GM18873 (cell line): ENCODE results near the gene RYR3.

Source experiments
- ATAC-seq: cut with Tn5 transposase; IDR thresholded peaks from one replicate; pipeline ENCODE4 v1.9.1; 2021; ENCODE audit warnings: mild to moderate bottlenecking, moderate library complexity, moderate number of reproducible peaks; ENCODE audit not compliant: unreplicated experiment, low FRiP score

RYR3 gene

DNA sequence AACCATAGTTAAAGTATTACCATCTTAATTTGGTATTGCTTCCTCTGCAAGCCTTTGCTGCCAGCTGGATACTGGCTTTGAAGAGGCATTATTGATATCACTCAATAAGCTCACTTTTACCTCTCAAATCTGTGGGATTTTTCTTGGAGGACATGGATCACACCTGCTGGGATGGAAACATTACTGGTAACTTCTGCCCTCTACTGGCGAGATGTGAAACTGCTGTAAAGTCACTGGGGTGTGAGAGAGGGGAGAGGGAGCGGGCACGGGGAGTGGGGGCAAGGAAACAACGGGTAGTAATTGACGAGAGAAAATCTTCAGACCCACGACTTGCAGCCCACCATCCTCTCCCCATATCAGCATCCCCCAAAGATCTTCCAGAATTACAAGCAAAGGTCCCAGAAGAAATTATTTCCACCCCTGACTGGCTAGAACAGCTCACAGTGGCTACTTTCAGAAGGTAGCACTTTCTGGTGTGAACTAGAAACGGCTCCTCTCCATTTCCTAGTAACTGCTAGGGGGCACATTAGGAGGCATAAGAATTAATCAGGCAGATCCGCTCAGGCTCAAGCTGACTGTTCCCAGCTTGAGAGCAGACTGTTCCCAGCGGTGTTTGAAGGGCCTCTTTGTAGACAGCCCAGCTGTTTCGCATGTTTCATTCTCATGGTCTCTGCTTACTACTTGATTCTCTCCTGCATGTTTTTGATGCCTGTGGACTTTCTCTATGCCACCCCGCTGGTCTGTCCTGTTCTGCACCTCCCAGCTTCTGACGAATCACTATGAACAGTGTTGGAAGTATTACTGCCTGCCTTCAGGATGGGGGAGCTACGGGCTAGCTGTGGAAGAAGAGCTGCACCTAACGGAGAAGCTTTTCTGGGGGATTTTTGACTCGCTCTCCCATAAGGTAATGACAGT lies 427.2 kb downstream of the RYR3 start:
- no peak for ATAC-seq

DNA sequence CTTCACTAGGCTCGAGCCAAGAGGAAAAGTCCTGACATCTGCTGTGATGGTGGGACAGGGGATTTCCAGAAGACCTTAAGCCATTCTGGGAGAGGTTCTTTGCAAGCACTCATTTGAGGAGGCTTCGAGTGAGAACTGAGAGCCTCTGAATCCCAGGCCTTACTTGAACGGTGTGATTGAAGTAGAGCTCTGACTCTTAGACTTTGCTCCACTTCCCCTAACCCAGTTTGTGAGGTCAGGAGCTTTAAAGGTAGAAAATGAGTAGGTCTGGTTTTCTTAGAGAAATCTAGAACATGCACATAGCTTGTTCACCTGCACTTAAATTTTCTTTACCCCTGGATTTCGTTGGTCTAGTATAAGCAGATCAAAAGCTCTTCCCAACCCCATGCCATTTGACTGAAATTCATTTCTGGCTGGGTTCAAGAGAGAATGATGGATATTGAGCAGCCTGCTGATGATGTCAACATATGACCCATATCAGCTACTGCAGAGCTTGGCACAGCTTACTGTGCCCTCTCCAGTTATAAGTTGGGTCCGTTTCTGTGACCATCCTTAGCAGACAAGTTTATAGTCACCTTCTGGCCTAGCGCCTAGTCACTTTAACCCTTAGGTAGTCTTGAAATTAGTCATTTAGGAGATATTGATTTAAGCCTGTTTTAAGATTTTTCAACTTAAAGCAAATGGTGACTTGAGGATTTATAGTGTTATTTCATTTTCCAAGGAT lies 428.3 kb downstream of the RYR3 start:
- ATAC-seq = no peak

DNA sequence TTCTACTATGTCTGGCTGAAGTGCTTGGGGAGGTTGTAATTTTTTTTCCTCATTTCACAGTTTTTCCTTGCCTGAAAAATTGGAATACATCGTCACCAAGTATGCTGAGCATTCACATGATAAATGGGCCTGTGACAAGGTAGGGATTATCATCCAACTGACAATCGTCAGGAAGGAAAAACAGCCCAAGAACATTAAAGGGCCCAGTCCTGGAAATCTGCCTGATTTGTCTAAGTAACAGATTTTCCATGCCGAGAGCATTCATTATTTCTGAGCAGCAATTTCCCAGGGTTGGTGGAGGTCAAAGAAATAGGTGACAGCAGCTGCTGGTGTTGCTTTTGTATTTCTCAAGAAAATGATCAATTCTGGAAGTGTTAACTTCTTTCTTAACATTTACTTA lies 431.5 kb downstream of the RYR3 start:
- ATAC-seq = no peak

DNA sequence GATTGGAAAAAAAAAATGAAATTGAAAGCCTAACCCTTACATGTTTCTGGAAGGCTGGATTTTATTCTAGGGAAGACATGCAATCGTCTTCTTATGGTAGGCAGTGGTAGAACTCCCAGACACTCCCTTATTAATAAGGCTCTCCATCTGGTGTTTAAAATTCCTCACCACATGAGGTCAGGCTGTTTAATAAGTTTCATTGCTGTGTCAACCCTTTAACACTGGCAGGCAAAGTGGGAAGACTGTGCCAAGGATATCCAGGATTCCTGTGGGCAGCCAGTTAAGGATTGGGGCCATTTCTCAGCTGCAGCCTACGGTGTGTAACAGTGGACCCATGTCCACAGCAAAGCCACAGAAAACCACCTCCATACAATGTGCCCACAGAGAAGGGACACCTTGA lies 432.0 kb downstream of the RYR3 start:
- no peak for ATAC-seq

DNA sequence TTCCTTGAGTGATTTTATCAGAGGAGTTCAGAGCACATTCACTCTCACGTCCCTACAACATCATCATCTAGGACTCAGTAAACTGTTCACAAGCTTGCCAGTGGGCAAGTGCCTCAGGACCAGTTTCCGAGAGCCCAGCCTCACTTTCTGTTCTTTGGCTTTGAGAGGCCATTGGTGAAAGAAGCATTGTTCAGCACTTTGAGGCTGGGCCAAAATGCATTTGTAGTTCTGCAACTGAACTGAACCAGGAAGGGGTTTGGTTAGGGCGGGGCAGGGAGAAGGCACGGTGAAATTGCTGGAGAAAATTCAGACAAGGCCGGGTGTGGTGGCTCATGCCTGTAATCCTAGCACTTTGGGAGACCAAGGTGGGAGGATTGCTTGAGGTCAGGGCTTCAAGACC lies 435.4 kb downstream of the RYR3 start:
- ATAC-seq = no peak

DNA sequence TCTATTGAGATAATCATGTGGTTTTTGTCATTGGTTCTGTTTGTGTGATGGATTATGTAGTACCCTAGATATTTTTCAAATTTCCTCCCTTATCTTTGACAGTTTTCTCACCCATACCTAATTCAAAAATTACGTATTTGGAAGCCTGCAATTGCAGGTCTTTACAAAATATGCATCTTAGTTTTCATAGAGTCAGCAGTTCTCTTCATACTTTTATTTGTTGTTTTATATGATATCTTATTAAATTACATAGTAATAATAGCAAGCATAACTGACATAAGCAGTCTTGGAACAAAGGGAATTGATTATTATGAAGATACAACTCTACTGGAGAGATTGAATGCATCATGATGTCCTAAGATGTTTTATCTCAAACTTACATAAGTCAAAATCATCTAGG lies 442.2 kb downstream of the RYR3 start:
- no peak for ATAC-seq

DNA sequence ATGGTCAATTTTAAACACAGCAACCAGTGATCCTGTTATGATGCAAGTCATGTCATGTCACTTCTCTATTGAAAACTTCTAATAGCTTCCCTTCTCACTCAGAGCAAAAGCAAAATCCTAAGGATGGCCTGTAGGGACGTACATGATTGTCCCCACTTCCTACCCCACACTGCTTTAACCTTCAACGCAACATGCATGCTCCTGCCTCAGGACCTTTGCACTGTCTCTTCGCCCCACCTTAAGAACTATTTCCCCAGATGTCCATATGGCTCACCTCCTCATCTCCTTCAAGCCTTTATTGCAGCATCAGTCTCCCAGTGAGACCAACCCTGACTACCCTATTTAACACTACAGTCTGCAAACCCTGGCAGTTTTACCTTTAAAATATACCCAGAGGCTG lies 443.5 kb downstream of the RYR3 start:
- ATAC-seq = no peak

DNA sequence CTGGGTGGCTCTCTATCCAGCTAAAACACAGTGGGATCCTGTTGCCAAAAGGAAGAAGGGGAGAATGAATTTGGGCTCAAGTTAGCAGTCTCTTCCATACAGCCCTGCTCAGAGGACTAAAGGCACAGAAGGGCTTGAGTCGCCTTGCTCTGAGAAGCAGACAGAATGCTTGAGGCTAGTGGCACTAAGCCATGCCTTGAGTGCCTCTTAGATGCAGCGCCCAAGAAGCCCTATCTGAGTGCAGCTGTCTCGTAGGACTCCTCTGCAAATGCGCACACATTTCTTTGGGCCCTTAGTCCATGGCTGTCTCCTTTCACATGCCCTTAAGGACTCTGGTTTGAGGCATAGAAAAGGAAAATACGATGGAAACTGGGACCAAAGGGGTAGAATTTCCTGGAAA lies 446.2 kb downstream of the RYR3 start:
- no peak for ATAC-seq

DNA sequence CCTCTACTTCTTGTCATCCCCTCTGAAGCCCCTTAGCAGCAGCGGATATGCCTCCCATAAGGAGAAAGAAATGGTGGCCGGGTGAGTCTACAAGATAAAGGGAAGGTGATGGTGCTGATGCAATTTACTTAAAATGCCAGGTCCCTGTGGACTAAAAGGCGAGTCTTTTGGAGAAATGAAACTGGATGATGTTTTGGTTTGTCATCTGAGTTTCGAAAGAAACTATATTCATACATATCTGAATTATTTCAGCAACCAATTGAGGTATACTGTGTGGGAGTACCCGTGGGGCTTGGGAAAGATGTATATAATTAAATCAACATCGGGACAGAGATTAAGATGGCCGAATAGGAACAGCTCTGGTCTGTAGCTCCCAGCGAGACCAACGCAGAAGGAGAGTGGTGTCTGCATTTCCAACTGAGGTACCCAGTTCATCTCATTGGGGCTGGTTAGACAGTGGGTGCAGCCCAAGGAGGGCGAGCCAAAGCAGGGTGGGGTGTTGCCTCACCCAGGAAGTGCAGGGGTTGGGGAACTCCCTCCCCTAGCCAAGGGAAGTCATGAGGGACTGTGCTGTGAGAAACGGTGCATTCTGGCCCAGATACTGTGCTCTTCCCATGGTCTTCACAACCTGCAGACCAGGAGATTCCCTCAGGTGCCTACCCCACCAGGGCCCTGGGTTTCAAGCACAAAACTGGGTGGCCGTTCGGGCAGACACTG lies 446.9 kb downstream of the RYR3 start:
- ATAC-seq = no peak

DNA sequence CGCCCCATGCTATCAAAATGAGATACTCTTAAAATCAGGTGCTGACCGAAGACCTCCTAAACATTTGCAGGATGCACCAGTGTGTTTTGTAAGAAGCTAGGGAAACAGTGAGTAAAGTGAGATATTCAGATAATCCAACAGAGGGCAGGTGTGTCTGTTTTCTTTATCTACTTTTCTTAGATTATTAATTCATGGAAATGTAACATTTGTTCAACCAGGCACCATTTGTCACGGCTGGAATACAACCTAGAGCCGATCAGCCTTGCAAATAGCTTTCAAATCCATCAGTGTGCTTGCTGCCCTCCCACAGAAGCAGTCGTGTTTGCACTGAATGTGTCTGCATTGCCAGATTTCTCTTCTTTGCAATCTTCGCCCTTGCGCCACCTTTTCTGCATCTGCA lies 455.6 kb downstream of the RYR3 start:
- ATAC-seq = no peak

DNA sequence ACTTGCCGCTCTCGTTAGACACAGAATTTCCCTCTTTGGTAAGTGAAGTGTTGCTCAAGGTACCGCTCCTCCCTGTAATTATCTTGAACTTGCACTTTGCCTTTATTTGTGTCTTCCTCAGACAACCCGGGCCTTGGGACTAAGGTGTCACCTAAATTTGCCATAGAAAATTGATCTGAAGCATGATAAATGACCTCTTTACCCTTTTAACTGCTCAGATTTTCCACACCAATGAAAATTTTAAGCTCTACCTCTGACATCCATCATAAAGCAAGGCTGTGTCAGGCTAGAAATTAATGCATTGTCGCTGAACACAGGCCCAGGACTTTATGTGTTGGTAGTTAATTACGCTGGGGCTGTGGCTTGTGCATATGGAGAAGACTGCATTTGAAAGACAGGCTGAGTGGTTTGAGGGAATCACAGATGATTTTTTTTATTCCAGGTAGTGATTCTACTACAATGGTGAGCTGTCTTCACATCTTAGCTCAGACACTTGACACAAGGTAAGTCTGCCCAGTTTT lies 458.0 kb downstream of the RYR3 start:
- no peak for ATAC-seq

DNA sequence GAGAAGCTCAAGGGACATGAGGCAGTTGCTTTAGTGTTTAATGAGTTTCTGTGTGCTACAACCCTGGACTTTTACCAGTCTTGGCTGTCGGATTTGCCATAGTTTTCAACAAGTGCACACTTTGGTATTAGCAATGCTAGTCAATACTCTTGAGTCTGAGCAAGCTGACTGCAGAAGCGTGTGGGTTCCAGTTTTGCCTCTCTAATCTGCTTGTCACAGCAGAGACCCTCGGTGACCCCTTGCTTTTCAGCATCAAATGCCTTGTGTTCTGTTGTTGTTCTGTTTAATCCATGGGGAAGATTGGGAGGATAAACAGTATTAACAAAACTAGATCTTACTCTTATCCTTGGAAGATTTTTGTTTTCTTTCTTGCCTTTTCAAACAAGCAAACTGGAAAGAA lies 463.2 kb downstream of the RYR3 start:
- no peak for ATAC-seq

DNA sequence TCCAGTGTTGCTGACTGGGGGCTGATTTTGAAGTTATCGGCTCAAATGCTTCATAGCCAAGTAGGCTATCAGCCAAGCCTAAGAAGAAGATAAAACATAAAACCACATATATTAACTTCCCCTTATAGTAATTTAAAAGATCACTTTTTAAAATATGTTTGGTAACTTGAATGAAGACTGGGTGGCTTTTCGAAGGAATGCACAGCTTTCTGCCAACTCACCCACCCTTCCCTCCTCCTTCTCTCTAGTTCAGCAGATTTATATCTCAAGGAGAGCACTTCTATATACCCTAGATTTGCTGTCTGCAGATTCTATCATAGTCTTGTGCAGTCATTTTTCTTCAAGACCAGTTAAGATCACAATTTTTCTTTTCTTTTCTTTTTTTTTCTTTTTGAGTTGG lies 468.1 kb downstream of the RYR3 start:
- ATAC-seq = no peak

DNA sequence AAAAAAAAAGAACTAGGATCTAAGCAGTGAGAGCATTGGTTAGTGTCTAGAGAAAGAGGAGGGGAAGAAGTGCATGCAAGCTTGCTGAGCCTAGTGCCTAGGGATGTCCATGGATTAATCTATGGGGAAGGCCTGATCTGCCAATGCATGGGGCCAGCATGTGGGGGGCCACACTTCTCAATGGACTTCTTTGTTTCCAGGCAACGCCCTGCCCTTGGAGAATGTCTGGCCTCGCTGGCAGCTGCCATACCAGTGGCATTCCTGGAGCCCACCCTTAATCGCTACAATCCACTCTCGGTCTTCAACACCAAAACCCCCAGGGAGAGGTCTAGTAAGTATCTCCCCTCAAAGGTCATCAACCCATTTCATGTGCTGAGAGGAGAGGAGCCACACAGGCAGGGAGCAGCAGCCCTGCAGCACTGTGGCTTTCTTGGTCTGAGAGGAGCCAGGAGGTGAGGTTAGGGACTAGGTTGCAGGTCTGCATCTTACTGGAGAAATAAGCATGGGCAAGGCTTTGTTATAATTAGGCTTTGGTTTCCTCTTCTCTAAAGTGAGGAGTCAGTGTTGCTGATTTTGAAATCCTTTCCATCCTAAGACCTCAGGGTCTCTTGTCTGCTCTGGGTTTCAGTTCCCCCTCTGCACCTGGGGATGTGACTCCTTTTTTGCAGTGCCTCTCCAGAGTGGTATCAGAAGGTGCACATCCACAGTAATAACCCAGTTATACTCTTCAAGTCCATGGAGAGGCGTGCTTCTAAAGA lies 469.4 kb downstream of the RYR3 start:
- no peak for ATAC-seq

DNA sequence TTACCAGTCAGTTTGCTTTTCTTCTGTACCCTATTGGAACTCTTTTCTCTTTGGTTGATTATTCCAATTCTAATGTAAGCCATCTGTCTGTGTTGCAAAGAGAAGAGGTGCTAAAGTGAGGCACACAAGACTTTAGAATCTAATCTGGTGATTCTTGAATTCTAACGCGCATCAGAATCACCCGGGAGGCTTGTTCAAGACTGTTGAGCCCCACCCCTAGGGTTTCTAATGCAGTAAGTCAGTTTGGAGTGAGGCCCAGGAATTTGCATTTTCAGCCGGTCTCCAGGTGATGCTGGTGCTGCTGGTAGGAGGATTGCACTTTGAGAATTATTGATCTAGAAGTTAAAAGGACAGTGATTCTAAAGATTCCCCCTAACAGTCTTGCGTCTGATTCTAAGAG lies 472.2 kb downstream of the RYR3 start:
- ATAC-seq = no peak

DNA sequence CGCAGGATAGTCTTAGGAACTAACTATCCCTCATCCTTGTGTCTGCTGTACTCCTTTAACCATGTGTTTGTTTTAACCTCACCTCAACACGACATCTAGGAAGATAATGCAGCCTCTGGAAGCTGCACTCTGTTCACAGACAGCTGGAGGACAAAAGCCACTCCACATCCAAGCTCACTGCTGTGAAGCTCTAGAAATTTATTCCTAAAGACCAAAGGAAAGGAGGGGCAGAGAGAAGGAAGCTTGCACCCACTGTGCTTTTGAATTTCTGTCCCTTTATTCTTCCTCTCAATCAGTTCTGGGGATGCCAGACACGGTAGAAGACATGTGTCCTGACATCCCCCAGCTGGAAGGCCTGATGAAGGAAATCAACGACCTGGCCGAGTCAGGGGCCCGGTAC lies 474.6 kb downstream of the RYR3 start:
- ATAC-seq = no peak

DNA sequence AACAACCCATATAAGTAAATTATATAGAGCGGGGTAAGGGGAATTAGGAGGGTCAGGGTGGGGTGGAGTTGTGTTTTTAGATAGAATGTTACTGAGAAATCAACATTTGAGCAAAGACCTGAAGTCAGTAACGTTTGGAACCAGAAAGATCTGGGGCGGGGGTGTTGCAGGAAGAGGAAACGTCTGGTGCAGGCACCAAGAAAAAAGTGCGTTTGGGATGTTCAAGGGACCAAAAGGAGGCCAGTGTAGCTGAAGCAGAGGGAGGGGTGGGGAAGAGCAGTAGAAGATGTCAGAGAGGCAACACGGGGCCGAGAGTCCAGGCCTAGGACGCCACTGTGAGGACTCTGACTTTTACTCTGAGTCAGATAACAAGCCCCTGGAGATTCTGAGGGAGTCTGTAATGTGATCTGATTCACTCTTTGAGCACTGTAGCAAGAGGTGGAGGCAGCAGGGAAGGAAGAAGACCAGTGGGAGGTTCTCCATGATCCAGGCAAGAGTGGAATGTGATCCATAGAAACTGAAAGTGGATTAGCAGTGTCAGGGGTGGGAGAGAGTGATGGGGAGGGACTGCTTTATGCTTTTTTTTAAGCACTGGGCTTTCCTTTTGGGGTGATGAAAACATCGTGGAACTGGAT lies 478.3 kb downstream of the RYR3 start:
- no peak for ATAC-seq

DNA sequence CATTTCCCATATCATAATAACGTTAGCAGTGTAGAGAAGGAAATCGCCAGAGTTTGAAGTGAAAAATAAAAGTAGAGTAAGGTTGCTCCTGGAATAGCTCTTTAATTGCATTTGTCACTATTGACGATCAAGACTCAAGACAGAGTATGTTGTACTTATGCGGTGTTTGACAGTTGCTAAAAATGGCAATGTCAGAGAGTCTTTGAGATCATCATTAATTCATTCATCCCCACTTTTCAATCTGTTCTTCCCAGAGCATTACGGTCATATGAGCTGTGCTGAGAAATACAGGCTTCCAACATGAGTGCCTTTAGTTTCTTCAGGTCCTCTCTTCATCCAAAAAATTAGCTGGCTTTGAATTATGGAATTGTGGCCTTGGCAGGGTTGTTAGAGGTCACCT lies 483.7 kb downstream of the RYR3 start:
- ATAC-seq = no peak

DNA sequence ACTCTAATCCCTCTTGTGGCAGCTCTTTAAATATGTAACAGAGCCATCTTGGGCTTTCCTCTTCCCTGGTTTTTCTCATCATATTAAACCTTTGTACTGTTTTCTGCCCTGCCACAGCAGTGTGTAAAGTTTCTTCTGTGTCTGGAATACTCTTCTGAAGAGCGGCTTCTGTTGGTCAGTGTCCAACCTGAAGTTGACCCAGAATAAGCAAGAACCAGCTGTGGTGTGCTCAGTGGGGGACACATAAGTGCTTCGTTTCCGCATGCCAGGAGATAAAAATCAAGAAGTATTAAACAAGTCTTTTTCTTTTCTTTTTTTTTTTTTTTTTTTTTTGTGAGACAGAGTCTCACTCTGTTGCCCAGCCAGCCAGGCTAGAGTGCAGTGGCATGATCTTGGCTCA lies 484.3 kb downstream of the RYR3 start:
- no peak for ATAC-seq

DNA sequence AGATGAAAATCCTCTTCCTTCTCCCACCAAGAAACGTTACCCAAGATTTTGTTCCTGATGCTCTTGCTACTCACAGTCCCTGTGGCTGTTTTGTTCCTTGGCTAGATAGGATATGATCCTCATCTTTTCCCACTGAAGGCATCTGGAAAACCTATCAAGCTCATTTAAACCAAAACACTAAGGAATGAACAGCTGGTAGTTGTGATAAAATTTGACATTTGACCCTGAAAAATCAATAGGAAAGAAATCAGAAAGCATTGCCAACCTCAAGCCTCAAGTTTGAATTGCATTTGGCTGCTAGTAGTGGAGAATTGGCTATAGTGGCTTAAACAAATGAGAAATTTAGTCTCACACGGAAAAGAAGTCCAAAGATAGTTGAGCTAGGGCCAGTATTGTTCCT lies 486.9 kb downstream of the RYR3 start:
- no peak for ATAC-seq
